Panc1 (cell line): ENCODE results near the gene FLT1.

Experiments used
- CTCF ChIP-seq: fragments of 450-650 bp; IDR thresholded peaks from 2 replicates; pipeline ENCODE4 v1.5.1; 2017; ENCODE audit warnings: mild to moderate bottlenecking
- POLR2AphosphoS5 ChIP-seq: IDR thresholded peaks from 2 replicates; pipeline ENCODE4 v1.6.1; 2012; ENCODE audit warnings: mild to moderate bottlenecking, low read depth, low read length, moderate library complexity

GRCh38 chr13:28458608-28459007 lies 36.3 kb downstream of the FLT1 start:
- TF ChIP-seq CTCF (no peak), POLR2AphosphoS5 (no peak)
